GM18951 (cell line): Measurements from ENCODE around the gene PRDX2.
"Not testable (repeated sequence)": the region's sequence is repeated elsewhere in the genome, so short reads cannot be mapped to it uniquely, and the experiment has no call there.

ENCODE experiments used
- POLR2A ChIP-seq: IDR thresholded peaks from 4 replicates; pipeline ENCODE4 v1.6.1; 2011; ENCODE audit warnings: mild to moderate bottlenecking; ENCODE audit not compliant: insufficient read length, insufficient read depth; ENCODE audit errors: extremely low read depth
- in situ Hi-C: fragments of 300-500 bp; cut with MboI; formaldehyde crosslinking; loops from one replicate; pipeline ENCODE4 v1.12.0; 2022; ENCODE audit warnings: low sequenced_read_pairs, mixed read lengths, inconsistent platforms; ENCODE audit not compliant: unreplicated experiment

PRDX2 gene

GRCh38 chr19:12802267-12803106 lies 887 bp upstream of the PRDX2 start:
- in situ Hi-C loops, result no loop called here
- no peak for TF ChIP-seq POLR2A

- in situ Hi-C loops, result no loop called here
- no peak for TF ChIP-seq POLR2A
These were observed 606 bp downstream of the PRDX2 start for GRCh38 chr19:12800923-12801465.

- in situ Hi-C loops, result no loop called here
- no peak for TF ChIP-seq POLR2A
These were observed 1.2 kb downstream of the PRDX2 start for GRCh38 chr19:12800466-12800770.

- in situ Hi-C loops, result no loop called here
- TF ChIP-seq POLR2A, result no peak
These were observed 1.7 kb downstream of the PRDX2 start for GRCh38 chr19:12799742-12800465.

GRCh38 chr19:12797607-12798006 lies 4.0 kb downstream of the PRDX2 start:
- in situ Hi-C loops, result not testable (repeated sequence)

GRCh38 chr19:12797141-12797587 lies 4.4 kb downstream of the PRDX2 start:
- in situ Hi-C loops, result no loop called here
- TF ChIP-seq POLR2A, result no peak

- in situ Hi-C loops, result no loop called here
- TF ChIP-seq POLR2A, result no peak
These were observed 5.2 kb downstream of the PRDX2 start for GRCh38 chr19:12796146-12797071.

GRCh38 chr19:12794971-12795381 lies 6.6 kb downstream of the PRDX2 start:
- in situ Hi-C loops, result no loop called here
- TF ChIP-seq POLR2A, result no peak

- no peak for TF ChIP-seq POLR2A
- in situ Hi-C loops, result no loop called here
These were observed 7.2 kb downstream of the PRDX2 start for GRCh38 chr19:12794196-12794941.

- peak; percentile 64 for TF ChIP-seq POLR2A
- in situ Hi-C loops, result no loop called here
These were observed 8.1 kb downstream of the PRDX2 start for GRCh38 chr19:12793290-12794195.

GRCh38 chr19:12792853-12793289 lies 8.7 kb downstream of the PRDX2 start:
- no peak for TF ChIP-seq POLR2A
- in situ Hi-C loops, result no loop called here
